ENCODE data around the gene PTOV1.
"Not testable (repeated sequence)": the region's sequence is repeated elsewhere in the genome, so short reads cannot be mapped to it uniquely, and the experiment has no call there.

The PTOV1 gene

DNA sequence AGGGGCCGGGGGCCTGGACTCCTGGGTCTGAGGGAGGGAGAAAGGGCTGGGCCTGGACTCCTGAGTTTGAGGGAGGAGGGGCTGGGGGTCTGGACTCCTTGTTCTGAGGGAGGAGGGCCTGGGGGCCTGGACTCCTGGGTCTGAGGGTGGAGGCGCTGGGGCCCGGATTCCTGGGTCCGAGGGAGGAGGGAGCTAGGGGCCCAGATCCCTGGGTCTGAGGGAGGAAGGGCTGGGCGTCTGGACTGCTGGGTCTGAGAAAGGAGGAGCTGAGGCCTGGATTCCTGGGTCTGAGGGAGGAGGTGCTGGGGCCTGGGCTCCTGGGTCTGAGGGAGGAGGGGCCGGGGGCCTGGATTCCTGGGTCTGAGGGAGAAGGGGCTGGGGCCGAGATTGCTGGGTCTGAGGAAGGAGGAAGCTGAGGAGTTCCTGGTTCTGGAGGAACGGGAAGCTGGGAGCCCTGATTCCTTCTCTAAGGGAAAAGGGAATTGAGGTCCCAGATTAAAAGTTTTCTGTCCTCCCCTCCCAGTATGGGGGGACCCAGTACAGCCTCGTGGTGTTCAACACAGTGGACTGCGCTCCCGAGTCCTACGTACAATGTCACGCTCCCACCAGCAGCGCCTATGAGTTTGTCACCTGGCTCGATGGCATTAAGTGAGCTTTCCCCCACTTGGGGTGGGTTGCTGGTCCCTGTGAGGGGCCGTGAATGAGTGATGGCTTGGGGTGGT, 32.1 kb upstream of the PTOV1 start:
- FAIRE-seq: no peak

DNA sequence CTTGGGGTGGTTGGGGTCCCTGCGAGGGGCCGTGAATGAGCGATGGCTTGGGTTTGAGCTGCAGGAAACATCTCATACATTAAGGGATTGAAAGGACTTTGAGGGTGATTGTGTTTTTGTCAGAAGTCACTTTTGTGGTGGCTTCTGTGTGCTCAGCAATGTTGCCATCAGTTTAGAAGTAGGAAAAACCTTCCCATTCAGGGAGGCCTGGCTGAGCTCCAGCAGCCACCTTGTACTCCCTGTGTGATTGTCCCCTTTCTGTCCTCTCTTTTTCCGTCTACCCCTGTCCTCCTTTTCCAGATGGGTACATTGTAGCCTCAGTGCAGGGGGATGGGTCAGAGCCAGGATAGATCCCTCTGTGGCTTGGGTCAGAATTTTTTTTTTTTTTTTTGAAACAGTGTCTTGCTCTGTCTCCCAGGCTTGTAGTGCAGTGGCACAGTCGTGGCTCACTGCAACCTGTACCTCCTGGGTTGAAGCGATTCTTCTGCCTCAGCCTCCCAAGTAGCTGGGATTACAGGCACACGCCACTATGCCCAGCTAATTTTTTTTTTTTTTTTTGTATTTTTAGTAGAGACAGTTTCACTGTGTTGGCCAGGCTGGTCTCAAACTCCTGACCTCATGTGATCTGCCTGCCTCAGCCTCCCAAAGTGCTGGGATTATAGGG, 31.4 kb upstream of the PTOV1 start:
- FAIRE-seq: not testable (repeated sequence)

DNA sequence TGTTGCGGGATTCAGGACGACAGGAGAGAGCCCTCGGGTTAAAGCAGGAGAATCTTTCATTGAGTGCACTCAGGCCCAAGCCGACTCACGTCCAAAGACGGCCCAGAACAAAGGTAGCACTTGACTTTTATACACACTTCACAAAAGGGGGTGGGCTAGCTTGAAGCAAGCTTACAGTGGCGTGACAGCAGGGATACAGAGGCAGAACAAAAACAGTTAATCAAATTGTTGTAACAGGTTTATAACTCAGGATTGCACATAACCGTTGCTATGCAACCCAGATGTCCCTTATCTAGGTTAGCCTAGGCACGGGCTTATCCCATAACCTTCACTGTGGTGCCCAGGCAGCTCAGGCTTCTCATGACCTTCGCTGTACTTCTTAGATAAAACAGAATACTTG, 30.8 kb upstream of the PTOV1 start:
- FAIRE-seq: no peak

DNA sequence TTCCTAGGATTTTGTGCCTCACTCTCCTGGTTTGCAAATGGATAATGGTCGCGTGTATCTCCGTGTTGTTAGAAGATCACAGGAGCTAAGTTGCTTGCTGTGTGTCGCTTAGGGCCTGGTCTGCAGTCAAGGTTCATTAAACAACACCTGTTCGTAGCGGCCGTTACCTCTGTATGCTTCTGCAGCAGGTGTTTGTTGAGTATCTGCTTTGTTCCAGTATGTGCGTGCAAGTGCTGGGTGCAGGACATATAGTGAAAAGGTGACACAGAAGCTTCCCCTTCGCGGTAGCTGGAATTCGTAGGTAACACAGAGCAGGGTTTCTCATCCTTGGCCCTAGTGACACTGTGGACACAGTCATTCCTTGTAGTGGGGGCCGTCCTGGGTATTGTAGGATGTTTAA, 27.5 kb upstream of the PTOV1 start:
- FAIRE-seq: no peak

DNA sequence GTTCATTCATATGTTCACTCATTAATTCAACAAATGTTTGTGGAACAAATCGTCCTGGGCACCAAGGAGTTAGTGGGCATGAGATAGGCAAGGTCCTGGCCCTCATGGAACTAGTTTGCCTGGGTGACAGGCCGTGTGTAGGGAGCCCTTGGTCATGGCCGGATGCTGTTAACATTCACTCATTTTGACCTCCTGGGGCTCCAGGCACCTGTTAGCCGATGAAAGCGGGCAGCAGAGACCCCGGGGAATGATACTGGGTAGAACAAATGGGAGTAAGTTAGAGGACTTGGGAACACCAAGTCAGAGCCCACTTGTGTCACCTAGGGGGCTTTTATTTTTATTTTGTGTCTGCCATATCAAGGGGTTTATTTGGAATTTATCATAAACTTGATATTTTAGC, 26.3 kb upstream of the PTOV1 start:
- no peak for FAIRE-seq

DNA sequence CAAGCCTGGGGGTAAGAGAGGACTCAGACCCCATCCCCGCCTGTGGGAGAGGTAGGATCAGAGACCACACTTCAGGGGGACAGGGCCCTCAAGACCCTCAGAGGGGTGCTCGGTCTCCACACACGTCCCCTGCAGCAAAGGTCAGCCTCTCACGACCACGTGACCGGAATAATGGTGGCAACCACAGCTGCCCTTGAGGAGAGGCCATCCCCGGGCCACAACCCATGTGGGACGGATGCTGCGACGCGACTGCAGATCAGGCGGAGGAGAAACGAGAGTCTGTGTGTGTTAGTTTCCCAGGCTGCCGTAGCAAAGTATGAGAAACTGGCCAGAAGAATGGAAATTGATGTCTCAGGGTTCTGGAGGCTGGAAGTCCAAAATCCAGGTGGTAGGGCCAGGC, 23.9 kb upstream of the PTOV1 start:
- no peak for FAIRE-seq

DNA sequence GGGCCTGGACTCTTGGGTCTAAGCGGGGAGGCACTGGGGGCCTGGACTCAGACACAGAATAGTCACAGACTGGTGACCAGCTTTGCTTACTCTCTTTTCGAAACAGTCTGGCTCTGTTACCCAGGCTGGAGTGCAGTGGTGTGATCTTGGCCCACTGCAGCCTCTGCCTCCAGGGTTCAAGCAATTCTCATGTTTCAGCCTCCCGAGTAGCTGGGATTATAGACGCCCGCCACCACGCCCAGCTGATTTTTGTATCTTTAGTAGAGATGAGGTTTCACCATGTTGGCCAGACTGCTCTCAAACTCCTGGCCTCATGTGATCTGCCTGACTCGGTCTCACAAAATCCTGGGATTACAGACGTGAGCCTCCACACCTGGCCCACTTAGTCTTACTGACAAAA, 21.8 kb upstream of the PTOV1 start:
- no peak for FAIRE-seq

DNA sequence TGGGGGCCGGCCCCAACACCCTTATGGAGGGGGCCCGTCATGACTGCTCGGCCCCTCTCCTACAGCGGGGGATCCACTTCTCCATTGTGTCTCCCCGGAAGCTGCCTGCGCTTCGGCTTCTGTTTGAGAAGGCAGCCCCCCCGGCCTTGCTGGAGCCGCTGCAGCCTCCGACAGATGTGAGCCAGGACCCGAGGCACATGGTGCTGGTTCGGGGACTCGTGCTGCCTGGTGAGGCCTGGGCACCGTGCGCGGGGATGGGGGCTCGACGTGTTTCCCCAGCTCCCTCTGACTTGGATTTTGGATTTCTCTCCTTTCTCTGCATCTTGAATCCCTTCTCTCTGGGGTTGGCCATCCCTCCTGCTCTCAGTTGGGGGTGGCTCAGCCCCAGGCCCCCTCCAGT, 21.2 kb upstream of the PTOV1 start:
- no peak for FAIRE-seq

DNA sequence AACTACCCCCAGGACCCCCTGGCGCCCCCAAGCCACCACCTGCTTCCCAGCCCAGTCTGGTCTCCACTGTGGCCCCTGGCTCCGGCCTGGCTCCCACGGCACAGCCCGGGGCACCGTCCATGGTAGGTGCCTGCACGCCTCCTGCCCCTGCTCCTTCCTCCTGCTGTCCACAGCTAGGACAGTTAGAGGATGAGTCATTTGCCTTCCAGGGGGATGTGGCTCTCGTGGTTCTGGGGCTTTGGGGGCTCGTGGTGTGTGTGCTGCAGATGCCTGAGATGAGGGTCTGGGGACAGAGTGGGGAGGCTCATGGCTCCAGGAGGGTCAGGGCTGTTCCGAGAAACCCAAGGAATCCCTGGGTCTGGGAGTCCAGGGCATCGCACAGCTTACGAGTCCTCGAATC, 20.2 kb upstream of the PTOV1 start:
- FAIRE-seq: no peak

DNA sequence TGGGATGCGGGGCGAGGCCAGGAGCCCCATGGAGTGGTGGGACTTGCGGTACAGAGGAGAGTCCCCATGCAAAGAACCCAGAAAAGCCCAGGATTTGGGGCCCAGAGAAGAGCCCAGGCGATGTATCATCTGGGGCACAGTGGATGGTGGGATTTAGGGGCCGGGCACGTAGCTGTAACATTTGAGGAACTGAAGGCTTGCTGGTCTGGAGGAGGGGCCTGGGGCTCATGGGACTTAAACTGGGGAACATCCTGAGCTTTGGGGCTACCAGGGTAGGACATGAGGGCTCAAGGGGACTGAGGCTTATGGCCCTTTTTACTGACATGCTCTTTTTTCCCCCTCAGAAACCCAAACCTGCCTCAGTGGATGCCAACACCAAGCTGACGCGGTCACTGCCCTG, 19.4 kb upstream of the PTOV1 start:
- FAIRE-seq: no peak

DNA sequence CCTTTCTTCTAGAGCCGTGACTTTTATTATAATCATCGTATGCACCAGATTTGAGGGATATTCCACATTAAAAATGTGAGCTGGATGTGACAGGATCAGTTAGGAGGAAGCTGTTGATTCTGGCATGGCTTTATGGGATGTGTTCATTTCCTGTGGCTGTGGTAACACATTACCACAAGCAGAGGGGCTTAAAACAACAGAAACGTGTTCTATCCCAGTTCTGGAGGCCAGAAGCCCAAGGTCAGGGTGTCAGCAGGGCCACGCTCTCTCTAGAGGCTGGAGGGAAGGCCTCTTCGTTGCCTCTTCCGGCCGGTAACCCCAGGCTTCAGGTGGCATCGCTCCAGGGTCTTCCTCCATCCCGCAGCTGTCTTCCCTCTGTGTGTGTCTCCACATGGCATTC, 18.4 kb upstream of the PTOV1 start:
- no peak for FAIRE-seq

DNA sequence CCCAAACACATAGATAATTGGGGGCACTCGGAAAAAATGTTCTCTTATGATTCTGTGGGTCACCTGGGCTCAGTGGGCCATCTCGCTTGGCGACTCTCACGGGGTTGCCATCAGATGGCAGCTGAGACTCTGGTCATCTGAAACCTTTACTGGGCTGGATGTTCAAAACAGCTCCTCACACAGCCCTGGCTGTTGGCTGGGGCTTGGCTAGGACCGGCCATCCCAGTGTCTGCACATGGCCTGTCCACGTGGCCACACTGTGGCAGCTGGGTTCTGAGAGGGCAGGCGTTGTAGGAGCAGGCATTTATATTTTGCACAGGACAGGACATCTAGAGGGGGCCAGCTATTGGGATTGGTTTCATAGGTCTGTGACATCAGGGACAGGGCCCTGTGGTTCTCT, 17.4 kb upstream of the PTOV1 start:
- no peak for FAIRE-seq

DNA sequence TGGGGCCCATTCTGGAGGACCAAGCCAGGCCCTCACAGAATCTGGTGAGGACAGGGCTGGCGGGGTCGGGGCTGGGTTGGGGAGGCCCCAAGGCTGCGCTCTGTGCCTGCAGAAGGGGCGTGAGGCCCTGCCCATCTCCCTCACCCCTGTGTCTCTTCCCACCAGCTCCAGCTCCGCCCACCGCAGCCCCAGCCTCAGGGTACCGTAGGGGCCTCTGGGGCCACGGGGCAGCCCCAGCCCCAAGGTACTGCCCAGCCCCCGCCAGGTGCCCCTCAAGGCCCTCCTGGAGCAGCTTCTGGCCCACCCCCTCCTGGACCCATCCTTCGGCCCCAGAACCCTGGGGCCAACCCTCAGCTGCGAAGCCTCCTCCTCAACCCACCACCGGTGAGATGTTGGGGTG, 15.4 kb upstream of the PTOV1 start:
- FAIRE-seq: no peak

DNA sequence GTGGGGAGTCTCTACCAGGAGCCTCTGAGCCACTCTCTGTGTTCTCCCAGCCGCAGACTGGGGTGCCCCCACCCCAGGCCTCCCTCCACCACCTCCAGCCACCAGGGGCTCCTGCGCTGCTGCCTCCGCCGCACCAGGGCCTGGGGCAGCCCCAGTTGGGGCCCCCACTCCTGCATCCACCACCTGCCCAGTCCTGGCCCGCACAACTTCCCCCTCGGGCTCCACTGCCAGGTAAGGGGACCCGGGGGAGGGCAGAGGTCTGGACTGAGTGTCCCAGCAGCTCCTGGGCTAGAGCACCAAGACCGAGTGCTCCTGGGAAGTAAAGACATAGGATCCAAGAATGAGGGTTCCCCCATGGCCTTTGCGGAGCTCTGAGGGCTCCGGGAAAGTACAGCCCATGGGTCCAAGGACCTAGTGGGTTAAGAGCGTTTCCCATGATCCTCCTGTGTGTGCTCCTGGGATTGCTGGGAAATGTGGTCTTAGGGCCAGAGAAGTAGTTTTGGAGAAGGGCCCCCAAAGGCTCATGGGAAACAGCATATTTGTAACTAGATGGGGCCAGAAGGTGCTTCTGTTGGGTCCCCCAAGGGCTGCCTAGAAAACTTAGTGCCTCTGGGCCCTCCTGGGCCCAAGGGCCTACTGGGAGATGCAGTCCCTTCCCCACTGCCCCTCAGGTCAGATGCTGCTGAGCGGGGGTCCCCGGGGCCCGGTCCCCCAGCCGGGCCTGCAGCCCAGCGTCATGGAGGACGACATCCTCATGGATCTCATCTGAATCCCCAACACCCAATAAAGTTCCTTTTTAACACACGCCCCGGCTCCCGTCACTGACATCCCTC, 14.6 kb upstream of the PTOV1 start:
- no peak for FAIRE-seq

DNA sequence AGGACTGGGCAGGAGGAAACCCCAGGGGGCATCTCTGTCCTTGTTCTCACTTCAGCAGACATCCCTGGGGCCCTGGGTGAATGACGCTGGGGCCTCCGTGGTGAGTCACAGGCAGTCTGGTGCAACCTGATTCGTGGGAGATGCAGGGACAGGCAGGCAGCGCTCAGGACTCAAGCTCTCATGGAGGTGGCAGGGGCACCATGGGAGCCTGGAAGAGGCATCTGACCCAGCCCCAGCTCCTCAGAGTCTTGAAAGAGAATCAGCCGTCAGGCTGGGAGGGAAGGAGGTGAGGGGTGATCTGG, 14.0 kb upstream of the PTOV1 start:
- FAIRE-seq: no peak

DNA sequence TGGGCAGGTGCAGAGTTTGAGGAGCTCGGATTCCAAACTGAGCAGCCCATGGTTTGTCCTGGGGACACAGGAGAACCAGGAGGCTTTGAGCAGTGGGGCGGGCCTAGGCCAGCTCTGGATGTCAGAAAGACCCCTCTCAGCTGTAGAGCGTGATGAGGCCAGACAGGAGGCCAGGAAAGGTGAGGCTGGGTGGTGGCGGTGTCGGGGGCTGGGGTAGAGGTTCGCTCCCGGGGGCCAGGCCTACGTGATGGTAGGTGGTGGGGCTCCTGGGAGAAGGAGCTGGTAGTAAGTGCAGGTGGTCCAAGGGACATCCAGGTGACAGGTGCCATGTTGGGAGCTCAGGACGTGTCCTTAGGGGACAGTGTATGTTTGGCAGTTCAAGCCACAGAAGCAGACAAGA, 13.5 kb upstream of the PTOV1 start:
- FAIRE-seq: no peak

DNA sequence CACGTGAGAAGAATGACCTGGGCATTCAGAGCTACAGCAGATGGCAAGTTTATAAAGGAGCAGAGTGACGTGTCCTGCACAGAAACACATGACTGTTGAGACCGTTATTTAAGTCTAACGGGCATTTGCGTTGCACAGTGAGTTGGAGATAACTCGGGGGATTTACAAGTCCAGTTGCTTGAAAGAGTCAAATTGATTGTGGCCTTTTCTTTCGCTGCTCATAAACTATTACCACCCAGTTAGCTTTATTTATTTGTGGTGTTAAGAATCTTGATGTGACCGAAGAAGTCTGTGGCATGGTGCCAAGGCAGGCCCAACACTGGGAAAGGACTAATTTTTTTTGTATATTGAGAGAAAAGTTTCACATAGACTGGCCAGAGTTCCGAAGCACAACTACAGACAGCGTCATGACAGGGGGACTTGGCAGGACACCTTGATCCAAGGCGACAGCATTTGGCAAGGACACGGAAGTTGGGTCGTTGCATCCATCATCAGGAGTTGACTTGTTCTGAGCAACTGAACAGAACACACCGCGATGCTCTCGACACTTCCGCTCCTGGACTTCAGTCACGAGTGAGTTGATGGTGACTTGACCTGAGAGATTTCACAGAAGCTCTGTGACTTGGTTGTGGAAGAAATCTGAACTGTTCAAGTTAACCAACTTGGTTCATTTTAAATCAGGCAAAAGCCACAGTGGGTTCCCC, 11.9 kb upstream of the PTOV1 start:
- no peak for FAIRE-seq

DNA sequence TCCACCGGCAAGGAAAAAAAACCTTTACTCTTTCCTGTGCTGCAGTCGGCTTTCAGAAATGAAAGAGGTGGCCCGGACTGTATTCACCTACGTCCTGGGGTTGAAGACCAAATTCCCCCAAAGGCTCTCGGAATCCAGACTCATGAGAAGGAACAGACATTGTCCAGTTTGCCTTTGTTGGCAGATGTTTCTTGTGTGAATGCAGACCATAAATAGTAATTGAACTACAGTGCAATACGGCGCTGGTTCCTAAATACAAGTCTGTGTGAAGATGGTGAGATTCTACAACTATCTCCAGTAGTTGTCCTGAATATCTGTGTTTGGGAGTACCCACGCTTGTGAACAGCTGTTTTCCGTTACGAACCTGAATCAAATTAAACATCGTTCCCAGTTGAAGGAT, 11.2 kb upstream of the PTOV1 start:
- FAIRE-seq: no peak

DNA sequence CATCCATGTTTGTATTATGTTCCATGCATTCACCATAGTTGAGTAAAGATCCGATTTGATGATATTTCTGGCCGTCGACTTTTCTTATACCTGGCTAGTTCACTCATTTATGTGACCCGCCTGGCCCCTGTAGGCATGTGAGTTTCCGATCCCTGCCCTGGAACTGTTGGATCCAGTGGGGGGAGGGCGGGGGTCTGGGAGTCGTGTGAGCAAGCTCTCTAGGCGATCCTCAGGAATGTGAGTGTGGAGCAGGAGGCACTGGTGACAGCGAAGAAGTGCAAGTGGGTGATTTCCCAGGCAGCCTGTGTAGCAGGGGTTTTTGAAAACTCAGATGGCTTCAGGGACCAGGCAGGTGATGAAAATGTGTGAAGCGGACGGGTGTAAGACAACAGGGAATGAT, 10.6 kb upstream of the PTOV1 start:
- no peak for FAIRE-seq

DNA sequence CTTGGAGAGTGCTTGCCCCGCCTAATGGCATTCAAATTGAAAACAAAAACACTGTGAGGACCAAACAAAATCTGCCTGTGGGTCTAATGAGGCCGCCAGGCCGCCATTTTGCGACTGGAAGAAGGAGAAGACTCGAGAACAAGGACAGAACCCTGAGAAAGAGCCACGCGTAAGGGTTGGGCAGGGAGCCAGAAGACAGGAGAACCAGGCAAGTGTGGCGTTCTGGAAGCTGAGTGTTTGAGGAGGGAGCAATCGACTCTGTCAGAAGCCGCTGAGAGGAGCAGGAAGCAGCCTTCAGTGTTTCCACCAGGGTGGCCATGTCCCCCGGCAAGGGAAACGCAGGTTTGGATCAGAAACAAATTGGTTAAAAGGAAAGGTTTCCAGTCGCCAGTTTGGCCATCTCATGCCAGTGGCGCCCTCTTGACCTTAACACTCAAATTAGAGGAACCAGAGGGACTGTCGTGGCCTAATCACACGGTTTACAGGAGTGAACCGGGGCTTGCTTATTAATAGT, 10.2 kb upstream of the PTOV1 start:
- FAIRE-seq: no peak

DNA sequence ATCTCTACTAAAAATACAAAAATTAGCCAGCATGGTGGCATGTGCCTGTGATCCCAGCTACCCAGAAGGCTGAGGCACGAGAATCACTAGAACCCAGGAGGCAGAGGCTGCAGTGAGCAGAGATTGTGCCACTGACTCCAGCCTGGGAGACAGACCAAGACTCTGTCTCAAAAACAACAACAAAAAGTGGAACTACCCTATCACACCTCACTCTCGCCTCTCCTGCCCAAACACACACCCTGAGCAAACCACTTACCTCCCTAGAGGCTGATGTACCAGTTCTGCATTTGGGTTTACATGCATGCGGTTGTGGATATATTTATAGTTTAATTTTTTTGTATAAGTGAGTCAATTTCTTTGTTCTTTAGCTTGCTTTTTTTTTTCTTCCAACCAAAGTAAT, 7.7 kb upstream of the PTOV1 start:
- no peak for FAIRE-seq

DNA sequence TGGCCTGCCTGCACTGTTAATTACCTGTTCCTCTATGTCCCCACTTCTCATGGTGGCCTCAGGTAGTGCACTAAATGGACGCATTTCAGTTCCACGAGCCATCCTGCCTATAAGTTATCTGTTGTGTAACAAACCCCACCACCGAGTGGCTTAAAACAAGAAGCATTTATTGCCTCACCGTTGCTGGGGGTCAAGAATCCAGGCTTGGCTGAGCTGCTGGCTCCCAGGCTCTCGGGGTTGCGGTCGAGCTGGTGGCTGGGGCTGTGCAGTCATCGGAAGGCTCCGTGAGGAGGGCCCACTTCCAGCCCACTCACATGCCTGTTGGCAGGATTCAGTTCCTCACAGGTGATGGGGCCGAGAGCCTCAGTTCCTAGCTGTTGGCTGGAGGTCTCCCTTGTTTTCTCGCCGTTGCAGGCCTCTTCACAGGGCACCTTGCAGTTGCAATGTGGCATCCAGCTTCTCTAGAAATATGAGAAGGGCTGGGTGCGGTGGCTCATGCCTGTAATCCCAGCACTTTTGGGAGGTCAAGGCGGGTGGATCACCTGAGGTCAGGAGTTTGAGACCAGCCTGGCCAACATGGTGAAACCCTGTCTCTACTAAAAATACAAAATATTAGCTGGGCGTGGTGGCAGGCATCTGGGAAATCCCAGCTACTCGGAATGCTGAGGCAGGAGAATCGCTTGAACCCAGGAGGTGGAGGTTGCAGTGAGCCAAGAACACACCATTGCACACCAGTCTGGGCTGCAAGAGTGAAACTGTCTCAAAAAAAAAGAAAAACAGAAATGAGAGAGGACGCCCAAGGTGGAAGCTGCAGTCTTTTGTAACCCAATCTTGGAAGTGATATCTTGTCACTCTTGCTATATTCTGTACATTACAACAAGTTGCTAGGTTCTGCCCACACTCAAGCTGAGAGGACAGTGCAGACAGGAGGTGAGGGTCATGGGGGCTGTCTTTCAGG, 6.5 kb upstream of the PTOV1 start:
- no peak for FAIRE-seq
